ENCODE results near the gene EGFL6. TPM values are rescaled to one million over a fixed set of nuclear protein-coding genes. Genes with fewer than 3 reads are reported as not detected.

Gene EGFL6
- total and polyA plus RNA-seq, 10 donors, result 0.06 to 0.44 (median 0.19) TPM; not detected in 5

GRCh38 chrX:13587786-13588477 lies 18.5 kb downstream of the EGFL6 start:
- no peak for DNase-seq
- no peak overlapping the region for H3K27ac ChIP-seq
- no peaks in the 10 kb centered on the region for H3K4me1 ChIP-seq
- WGBS, 5 donors, result 57 to 83% (median 74%) methylated on average over 3 of the region's 3 CpGs
- TF ChIP-seq POLR2A (IDR thresholded peaks at IDR 0.05), result no peak
- TF ChIP-seq CTCF (IDR thresholded peaks at IDR 0.05 in 8 of 11, conservative IDR thresholded peaks at IDR 0.05 in 3 of 11), result no peak
- no peak for TF ChIP-seq POLR2AphosphoS5 (IDR thresholded peaks at IDR 0.05)
- H3K36me3 ChIP-seq, result no peaks in the 10 kb centered on the region
- intact Hi-C loops (cut with DNase I; ENCODE audit: low total_unique reads), result no loop called here
- H3K27me3 ChIP-seq (replicated peaks in 1 of 7), result peaks cover 0 to 31% (median 0%) of the 10 kb centered on the region in 7 donors
- H3K9me3 ChIP-seq, result peaks cover 0 to 5% (median 0%) of the 10 kb centered on the region in 8 donors
- H3K4me3 ChIP-seq, result no peak overlapping the region

GRCh38 chrX:13590207-13590606 lies 20.8 kb downstream of the EGFL6 start:
- no peak for DNase-seq
- H3K9me3 ChIP-seq, result peaks cover 0 to 5% (median 0%) of the 10 kb centered on the region in 8 donors
- TF ChIP-seq CTCF (IDR thresholded peaks at IDR 0.05 in 8 of 11, conservative IDR thresholded peaks at IDR 0.05 in 3 of 11) (no peak), POLR2A (IDR thresholded peaks at IDR 0.05) (no peak), POLR2AphosphoS5 (IDR thresholded peaks at IDR 0.05) (no peak)
- H3K4me3 ChIP-seq, result no peak overlapping the region
- H3K4me1 ChIP-seq, result no peaks in the 10 kb centered on the region
- H3K27ac ChIP-seq, result no peak overlapping the region
- 64 to 95% (median 70%) methylated on average over 2 of the region's 2 CpGs for whole genome bisulfite sequencing, 5 donors
- no peaks in the 10 kb centered on the region for H3K36me3 ChIP-seq
- H3K27me3 ChIP-seq (replicated peaks in 1 of 7), result peaks cover 0 to 22% (median 0%) of the 10 kb centered on the region in 7 donors
- intact Hi-C loops (cut with DNase I; ENCODE audit: low total_unique reads), result no loop called here

GRCh38 chrX:13590914-13591313 lies 21.5 kb downstream of the EGFL6 start:
- DNase-seq, result no peak
- no peak overlapping the region for H3K4me3 ChIP-seq
- intact Hi-C loops (cut with DNase I; ENCODE audit: low total_unique reads), result no loop called here
- H3K4me1 ChIP-seq, result no peaks in the 10 kb centered on the region
- 49 to 91% (median 63%) methylated on average over 5 of the region's 5 CpGs for WGBS, 5 donors
- H3K27ac ChIP-seq, result no peak overlapping the region
- peaks cover 0 to 5% (median 0%) of the 10 kb centered on the region in 8 donors for H3K9me3 ChIP-seq
- H3K36me3 ChIP-seq, result no peaks in the 10 kb centered on the region
- no peak for TF ChIP-seq POLR2A (IDR thresholded peaks at IDR 0.05)
- TF ChIP-seq POLR2AphosphoS5 (IDR thresholded peaks at IDR 0.05), result no peak
- TF ChIP-seq CTCF (IDR thresholded peaks at IDR 0.05 in 8 of 11, conservative IDR thresholded peaks at IDR 0.05 in 3 of 11), result no peak
- peaks cover 0 to 17% (median 0%) of the 10 kb centered on the region in 7 donors for H3K27me3 ChIP-seq (replicated peaks in 1 of 7)

- no peak overlapping the region for H3K27ac ChIP-seq
- no peaks in the 10 kb centered on the region for H3K36me3 ChIP-seq
- H3K27me3 ChIP-seq (replicated peaks in 1 of 7), result peaks cover 0 to 18% (median 0%) of the 10 kb centered on the region in 7 donors
- no peak for DNase-seq
- H3K4me3 ChIP-seq, result no peak overlapping the region
- peaks cover 0 to 7% (median 0%) of the 10 kb centered on the region in 8 donors for H3K9me3 ChIP-seq
- WGBS, 5 donors, result 68 to 85% (median 76%) methylated on average over 4 of the region's 4 CpGs
- intact Hi-C loops (cut with DNase I; ENCODE audit: low total_unique reads), result no loop called here
- TF ChIP-seq POLR2AphosphoS5 (IDR thresholded peaks at IDR 0.05) (no peak), CTCF (IDR thresholded peaks at IDR 0.05 in 8 of 11, conservative IDR thresholded peaks at IDR 0.05 in 3 of 11) (no peak), POLR2A (IDR thresholded peaks at IDR 0.05) (no peak)
- H3K4me1 ChIP-seq, result no peaks in the 10 kb centered on the region
Measured at GRCh38 chrX:13597874-13598273, 28.5 kb downstream of the EGFL6 start.

All from spleen (tissue), 11 donors.